ENCODE data around the gene MAGEC3. TPM values are rescaled to one million over a fixed set of nuclear protein-coding genes. Genes with fewer than 3 reads are reported as not detected.

MAGEC3 gene
- total RNA-seq, 2 donors from 2014 or later = not detected

DNA sequence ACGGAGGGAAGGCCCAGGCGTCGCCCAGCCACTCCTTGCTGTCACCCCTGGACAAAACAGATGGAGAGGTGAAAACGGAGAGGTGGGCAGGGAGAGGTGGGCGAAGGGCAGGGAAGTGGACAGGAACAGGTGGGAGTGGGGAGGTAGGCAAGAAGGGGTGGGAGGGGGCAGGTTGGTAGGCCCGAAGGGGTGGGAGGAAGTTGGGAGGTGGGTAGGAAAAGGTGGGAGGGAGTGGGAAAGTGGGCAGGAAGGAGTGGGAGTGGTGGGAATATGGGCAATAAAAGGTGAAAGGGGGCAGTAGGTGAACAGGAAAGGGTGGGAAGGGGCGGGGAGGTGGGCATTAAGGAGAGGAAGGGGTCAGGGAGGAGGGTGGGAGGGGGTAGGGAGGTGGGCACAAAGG is 56.6 kb downstream of the MAGEC3 start:
- no peak overlapping the region for H3K4me3 ChIP-seq
- no peaks in the 10 kb centered on the region for H3K27me3 ChIP-seq
- WGBS, 2 donors = 86 to 93% methylated on average over 6 of the region's 7 CpGs
- H3K4me1 ChIP-seq = no peaks in the 10 kb centered on the region
- DNase-seq (no peak), ATAC-seq (no peak)
- H3K27ac ChIP-seq = no peak overlapping the region
- TF ChIP-seq, protein P1, sequence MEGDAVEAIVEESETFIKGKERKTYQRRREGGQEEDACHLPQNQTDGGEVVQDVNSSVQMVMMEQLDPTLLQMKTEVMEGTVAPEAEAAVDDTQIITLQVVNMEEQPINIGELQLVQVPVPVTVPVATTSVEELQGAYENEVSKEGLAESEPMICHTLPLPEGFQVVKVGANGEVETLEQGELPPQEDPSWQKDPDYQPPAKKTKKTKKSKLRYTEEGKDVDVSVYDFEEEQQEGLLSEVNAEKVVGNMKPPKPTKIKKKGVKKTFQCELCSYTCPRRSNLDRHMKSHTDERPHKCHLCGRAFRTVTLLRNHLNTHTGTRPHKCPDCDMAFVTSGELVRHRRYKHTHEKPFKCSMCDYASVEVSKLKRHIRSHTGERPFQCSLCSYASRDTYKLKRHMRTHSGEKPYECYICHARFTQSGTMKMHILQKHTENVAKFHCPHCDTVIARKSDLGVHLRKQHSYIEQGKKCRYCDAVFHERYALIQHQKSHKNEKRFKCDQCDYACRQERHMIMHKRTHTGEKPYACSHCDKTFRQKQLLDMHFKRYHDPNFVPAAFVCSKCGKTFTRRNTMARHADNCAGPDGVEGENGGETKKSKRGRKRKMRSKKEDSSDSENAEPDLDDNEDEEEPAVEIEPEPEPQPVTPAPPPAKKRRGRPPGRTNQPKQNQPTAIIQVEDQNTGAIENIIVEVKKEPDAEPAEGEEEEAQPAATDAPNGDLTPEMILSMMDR (IDR thresholded peaks at IDR 0.05) = no peak
- TF ChIP-seq POLR2A (IDR thresholded peaks at IDR 0.05) = no peak
- no peaks in the 10 kb centered on the region for H3K9me3 ChIP-seq
- intact Hi-C loops (cut with DNase I) = no loop called here
- H3K36me3 ChIP-seq (replicated peaks in 1 of 2; ENCODE audit: insufficient read depth in 1 of 2, low read depth in 2 of 2) = no peaks in the 10 kb centered on the region

DNA sequence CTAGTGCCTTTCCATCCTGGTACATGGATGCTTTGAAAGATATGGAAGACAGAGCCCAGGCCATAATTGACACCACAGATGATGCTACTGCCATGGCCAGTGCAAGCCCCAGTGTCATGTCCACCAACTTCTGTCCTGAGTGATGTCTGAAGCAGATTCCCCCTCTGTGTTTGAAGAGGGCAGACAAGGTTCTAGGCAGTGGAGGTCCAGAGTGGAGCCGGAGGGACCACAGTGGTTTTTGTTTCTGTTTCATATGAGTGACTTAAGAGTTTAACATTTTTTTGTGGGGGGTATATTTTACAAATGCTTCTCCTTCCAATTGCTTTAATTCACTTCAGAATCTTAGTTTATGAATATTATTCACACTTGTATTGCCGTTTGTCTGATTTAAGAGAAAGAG is 59.6 kb downstream of the MAGEC3 start:
- Histone ChIP-seq H3K27ac (no peak overlapping the region), H3K9me3 (no peaks in the 10 kb centered on the region), H3K4me1 (no peaks in the 10 kb centered on the region), H3K27me3 (no peaks in the 10 kb centered on the region), H3K36me3 (replicated peaks in 1 of 2; ENCODE audit: insufficient read depth in 1 of 2, low read depth in 2 of 2) (no peaks in the 10 kb centered on the region), H3K4me3 (no peak overlapping the region)
- no peak for DNase-seq
- ATAC-seq = no peak
- intact Hi-C loops (cut with DNase I) = no loop called here
- TF ChIP-seq, protein P1 (IDR thresholded peaks at IDR 0.05) = no peak
- TF ChIP-seq POLR2A (IDR thresholded peaks at IDR 0.05) = no peak
- WGBS, 2 donors = 81 to 84% methylated on average over 2 of the region's 2 CpGs

- ATAC-seq (no peak), DNase-seq (no peak)
- H3K27ac ChIP-seq = no peak overlapping the region
- no peaks in the 10 kb centered on the region for H3K4me1 ChIP-seq
- H3K9me3 ChIP-seq = no peaks in the 10 kb centered on the region
- H3K36me3 ChIP-seq (replicated peaks in 1 of 2; ENCODE audit: insufficient read depth in 1 of 2, low read depth in 2 of 2) = no peaks in the 10 kb centered on the region
- TF ChIP-seq POLR2A (IDR thresholded peaks at IDR 0.05) = no peak
- TF ChIP-seq, protein P1 (IDR thresholded peaks at IDR 0.05) = no peak
- H3K27me3 ChIP-seq = no peaks in the 10 kb centered on the region
- no peak overlapping the region for H3K4me3 ChIP-seq
- WGBS, 2 donors = 25 to 68% methylated on average over 4 of the region's 4 CpGs
- intact Hi-C loops (cut with DNase I) = no loop called here
These were observed 64.2 kb downstream of the MAGEC3 start for GRCh38 chrX:141902366-141902765.

DNA sequence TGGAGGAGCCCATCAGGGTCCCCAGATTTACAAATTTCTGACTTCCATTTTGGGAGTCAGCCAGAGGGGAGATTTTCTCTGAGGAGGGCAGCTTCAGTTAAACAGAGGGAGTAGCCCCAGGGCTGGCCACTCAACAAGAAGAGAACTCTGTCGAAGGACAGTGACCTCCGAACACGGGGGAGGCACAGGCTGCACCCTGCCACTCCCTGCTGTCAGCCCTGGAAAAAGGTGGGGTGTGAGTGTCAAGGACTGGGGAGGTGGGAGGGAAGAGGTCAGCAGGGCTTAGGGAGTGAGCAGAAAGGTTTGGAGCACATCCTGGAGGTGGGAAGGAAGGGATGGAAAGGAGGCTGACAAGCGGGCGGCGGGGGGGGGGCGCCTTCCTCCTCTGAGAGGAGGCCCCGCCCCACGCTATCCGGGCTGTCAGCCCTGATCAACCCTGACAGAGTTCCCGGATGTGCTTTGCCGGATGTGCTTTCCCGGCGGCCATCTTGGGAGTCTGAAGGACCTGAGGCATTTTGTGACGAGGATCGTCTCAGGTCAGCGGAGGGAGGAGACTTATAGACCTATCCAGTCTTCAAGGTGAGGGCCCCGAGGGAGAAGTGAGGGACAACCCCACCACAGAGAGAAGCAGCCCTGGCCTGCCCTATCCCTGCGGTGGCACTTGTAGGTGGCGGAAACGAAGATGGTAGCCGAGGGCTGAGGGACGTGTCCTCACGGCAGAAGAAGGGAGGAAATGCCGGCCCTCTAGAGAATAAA is 65.5 kb downstream of the MAGEC3 start, which contains the start of gene MAGEC1:
TSS of gene MAGEC1 (plus strand) at position 495 of the 756 bp plus-strand sequence. CDS start 1,179 bp downstream, outside the sequence.
- no peak within 1 kb of the TSS for H3K4me3 ChIP-seq
- no peak for ATAC-seq
- H3K27ac ChIP-seq = no peak within 1 kb of the TSS
- no peak for DNase-seq
- intact Hi-C loops (cut with DNase I) = no loop called here
- no peaks in the 10 kb centered on the region for H3K9me3 ChIP-seq
- no peaks in the 10 kb centered on the region for H3K36me3 ChIP-seq (replicated peaks in 1 of 2; ENCODE audit: insufficient read depth in 1 of 2, low read depth in 2 of 2)
- TF ChIP-seq, protein P1 (IDR thresholded peaks at IDR 0.05) = no peak
- TF ChIP-seq POLR2A (IDR thresholded peaks at IDR 0.05) = no peak
- H3K4me1 ChIP-seq = no peaks in the 10 kb centered on the region
- 78 to 96% methylated on average over 9 to 10 of the region's 25 CpGs for WGBS, 2 donors
- H3K27me3 ChIP-seq = no peaks in the 10 kb centered on the region

DNA sequence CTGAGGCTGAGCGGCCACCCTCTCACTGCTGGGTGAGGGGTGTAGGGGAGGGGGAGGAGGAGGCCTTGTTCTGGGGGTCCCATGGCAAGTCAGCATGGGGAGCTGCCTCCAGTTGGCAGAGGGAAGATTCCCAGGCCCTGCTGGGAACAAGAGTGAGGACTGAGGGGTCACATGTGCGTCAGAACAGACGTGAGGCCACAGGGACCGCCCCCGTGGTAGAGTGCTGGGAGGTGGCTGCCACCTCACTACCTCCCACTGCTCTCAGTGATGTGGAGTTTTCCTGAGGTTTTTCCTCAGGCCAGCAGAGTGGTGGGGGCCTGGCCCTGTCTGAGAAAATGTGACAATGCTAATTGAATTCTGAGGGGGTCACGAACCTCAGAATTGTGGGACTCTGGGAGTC is 66.1 kb downstream of the MAGEC3 start:
- intact Hi-C loops (cut with DNase I) = no loop called here
- no peak overlapping the region for H3K27ac ChIP-seq
- no peaks in the 10 kb centered on the region for H3K27me3 ChIP-seq
- TF ChIP-seq, protein P1 (IDR thresholded peaks at IDR 0.05) = no peak
- TF ChIP-seq POLR2A (IDR thresholded peaks at IDR 0.05) = no peak
- H3K9me3 ChIP-seq = no peaks in the 10 kb centered on the region
- WGBS, 2 donors = 83 to 100% methylated on average over 1 of the region's 6 CpGs
- H3K4me1 ChIP-seq = no peaks in the 10 kb centered on the region
- no peak overlapping the region for H3K4me3 ChIP-seq
- no peaks in the 10 kb centered on the region for H3K36me3 ChIP-seq (replicated peaks in 1 of 2; ENCODE audit: insufficient read depth in 1 of 2, low read depth in 2 of 2)
- DNase-seq (no peak), ATAC-seq (no peak)

Measured in body of pancreas (tissue), 4 donors.